NCI-H2107 treated with DMSO at 0.1 percent for 48 hours (cell line): Measurements from ENCODE around the gene NFATC1.
A peak's percentile ranks its signal among the peaks of the same experiment; 100 is the strongest.

ENCODE experiments used
- DNase-seq: peaks from one replicate; lab custom pipeline; 2025; ENCODE audit not compliant: unreplicated experiment; lab: John Stamatoyannopoulos, UW

NFATC1 gene

GRCh38 chr18:79421275-79421857, 25.6 kb downstream of the NFATC1 start:
- no peak for DNase-seq

GRCh38 chr18:79422022-79422782, 26.5 kb downstream of the NFATC1 start:
- no peak for DNase-seq

DNA sequence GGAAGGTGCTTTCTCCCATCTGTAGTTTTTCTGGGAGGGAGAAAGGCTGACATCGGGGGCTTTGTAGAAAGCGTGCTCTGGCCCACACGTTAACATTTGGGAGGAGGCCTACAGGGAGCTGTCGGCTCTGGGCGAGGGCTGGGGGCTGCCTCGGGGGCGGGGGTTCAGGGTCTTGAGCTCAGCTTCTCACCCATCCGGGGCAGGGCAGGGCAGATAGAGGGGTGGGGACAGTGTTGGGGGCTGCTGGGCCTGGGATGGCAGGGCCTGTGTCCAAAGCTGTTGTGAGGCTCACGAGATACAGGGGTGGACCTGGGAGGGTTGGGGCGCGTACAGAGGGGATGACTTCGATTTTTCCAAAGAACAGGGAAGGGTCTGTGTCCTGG, 27.0 kb downstream of the NFATC1 start:
- no peak for DNase-seq

DNA sequence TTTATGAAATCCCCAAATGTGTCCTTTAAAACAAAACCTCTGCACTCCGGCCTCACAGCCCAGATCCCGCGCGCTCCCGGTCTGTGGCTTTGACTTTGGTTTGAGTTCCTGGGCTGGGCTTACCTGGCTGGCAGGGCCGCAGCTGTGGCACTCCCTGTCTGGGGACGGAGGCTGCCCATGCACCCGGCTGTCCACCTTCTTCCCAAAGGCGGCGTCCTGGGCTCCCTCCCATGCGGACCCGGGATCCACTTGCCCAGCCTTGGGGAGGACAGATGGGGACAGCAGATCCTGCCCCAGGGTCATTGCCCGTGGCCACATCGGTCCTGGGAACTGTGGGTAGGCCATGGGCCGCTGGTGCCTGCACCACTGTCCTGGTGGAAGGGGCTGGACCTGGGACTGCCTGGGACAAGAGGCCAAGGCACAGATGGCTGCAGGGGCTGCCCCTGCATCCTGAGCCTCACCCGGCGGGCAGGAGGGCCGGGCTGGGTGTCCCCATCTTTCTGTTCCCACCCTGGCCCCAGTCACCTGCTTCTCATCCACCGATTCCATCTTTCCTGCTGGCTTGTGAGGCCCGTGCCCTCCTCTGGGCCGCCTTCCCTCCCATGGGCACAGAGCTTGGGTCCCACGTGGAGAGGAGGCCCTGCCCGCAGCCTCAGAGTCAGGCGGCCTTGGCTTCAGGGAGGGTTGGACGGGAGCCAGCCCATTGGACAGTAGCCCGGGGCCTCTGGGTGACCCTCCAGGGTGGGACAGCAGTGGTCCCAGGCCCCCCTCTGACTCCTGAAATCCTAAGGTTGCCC, 27.7 kb downstream of the NFATC1 start:
- DNase-seq: no peak

GRCh38 chr18:79424008-79424565, 28.4 kb downstream of the NFATC1 start:
- DNase-seq: no peak

GRCh38 chr18:79424880-79425568, 29.3 kb downstream of the NFATC1 start:
- DNase-seq: no peak

DNA sequence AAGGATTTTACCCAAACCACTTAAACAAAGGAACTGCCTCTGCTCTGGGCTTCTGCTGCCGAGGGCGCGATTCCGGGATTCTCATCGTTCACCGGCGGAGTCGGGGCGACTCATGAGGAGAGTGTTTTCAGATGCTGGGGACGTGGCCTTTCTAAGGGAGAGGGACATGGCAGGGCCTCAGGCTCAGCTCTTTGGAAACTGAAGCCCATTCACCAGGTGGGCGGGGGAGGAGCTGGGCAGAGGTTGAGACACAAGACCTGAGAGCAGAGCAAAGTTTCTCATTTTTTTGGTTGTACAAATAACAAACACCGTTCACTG, 29.8 kb downstream of the NFATC1 start:
- DNase-seq: no peak

DNA sequence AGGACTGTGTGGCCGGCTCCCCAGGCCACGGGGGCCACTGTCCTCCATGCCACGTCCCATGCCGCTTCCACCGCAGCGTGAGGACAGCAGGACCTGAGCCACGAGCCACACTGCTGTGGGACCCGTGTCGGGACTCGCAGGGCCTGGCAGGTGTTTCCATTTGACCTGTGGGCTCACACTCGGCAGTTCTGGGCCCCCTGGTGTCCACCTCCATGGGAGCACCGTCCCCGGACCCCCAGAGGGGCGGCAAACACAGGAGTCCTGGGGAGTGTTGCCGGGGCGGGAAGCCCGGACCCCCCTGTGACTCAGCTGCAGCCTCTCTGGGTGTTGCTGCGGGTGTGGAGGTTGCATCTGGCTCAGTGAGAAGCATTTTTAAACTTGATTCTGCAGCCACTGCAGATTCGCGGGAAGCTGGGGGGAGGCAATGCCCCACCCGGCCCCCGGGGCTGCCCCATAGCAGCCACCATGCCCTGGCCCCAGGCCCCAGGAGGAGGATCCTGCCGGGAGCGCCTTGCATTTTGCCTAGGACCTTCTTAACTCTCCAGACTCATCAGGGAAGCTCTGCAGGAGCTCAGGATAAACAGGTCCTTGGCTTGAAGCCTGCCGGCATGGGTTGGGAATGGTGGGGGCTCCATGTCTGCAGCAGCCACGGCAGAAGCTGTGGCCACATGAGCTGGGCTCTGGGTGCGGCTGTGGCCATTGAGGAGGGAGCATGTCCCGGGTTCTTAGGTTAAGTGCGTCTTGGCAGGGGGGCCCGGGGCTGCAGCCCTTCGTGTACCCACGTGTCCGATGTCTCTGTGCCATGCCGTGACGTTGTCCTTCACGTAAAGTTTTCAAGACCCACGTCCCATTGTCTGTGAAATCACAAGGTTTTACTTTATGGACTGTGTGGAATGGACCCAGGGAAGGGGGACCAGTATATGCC, 30.9 kb downstream of the NFATC1 start:
- DNase-seq: no peak

DNA sequence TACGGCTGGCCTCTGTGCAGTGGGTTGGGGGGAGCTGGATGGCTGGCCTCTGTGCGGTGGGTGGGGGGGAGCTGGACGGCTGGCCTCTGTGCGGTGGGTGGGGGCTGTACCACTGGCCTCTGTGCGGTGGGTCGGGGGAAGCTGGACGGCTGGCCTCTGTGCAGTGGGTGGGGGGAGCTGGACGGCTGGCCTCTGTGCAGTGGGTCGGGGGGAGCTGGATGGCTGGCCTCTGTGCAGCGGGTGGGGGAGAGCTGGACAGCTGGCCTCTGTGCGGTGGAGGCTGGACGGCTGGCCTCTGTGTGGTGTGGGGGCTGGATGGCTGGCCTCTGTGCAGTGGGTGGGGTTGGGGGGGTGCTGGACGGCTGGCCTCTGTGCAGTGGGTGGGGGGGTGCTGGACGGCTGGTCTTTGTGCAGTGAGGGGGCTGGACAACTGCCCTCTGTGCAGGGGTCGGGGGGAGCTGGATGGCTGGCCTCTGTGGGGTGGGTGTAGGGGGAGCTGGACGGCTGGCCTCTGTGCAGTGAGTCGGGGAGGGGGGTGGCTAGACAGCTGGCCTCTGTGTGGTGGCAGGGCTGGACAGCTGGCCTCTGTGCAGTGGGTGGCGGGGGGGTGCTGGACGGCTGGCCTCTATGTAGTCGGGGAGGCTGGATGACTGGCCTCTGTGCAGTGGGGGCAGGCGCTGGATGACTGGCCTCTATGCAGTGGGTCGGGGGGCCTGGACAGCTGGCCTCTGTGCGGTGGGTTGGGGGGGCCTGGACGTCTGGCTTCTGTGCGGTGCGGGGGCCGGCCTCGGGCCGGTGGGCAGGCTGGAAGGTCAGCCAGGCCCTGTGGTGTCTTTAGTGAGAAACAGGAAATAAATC, 31.9 kb downstream of the NFATC1 start:
- DNase-seq: no peak

- no peak for DNase-seq
These were observed 32.6 kb downstream of the NFATC1 start for GRCh38 chr18:79428287-79428686.

GRCh38 chr18:79429381-79429780, 33.7 kb downstream of the NFATC1 start:
- DNase-seq: no peak

- no peak for DNase-seq
These were observed 34.1 kb downstream of the NFATC1 start for GRCh38 chr18:79429785-79430281.

- no peak for DNase-seq
These were observed 36.8 kb downstream of the NFATC1 start for GRCh38 chr18:79432376-79433120.

DNA sequence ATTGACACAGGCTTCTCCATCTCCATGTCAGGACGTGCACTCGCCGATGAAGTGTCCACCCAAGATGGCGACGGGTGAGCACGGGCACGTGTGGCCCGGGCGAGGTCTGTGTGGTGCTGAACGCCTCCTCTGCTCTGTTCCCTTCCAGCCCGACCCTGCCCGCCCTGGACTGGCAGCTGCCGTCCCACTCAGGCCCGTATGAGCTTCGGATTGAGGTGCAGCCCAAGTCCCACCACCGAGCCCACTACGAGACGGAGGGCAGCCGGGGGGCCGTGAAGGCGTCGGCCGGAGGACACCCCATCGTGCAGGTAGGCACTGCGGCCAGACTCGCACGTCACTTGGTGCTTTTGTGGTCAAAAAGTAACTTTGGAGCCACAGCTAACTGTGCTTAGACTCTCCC, 37.7 kb downstream of the NFATC1 start:
- DNase-seq: no peak

DNA sequence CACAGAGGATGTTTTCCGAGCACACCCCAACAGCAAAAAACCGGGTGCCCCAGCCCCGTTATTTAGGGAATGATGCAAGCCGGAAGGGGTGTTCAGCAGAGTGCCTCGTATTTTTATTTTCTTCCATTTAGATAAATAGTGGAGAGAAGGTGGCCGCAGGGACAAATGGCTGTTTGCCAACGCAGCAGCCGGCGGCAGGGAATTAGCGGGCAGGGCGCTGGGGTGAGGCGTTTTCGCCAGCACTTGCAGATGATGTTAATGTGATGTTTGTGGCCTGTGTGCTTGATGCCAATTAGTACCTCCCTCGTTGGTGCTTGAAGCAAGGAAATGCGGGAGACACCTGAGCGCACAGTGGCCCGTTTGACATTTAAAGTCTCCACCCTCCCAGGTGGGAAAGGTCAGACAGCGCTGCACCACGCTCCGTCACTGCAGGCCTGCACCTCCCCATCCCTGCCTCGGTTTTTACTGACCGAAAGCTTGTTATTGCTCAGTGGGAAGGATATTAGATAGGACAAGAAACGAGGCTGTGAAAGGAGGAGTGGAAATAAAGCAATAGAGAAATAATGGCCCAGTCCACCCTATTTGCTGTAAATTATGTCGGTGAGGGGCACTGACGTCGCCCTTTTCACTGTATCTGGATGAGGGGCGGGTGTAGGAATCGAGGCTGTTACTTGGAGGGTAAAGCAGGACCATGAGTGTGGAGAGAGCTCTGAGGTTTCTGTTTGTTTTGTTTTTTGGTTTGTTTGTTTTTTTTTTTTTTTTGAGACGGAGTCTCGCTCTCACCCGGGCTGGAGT, 39.1 kb downstream of the NFATC1 start:
- peak; percentile 47 for DNase-seq

DNA sequence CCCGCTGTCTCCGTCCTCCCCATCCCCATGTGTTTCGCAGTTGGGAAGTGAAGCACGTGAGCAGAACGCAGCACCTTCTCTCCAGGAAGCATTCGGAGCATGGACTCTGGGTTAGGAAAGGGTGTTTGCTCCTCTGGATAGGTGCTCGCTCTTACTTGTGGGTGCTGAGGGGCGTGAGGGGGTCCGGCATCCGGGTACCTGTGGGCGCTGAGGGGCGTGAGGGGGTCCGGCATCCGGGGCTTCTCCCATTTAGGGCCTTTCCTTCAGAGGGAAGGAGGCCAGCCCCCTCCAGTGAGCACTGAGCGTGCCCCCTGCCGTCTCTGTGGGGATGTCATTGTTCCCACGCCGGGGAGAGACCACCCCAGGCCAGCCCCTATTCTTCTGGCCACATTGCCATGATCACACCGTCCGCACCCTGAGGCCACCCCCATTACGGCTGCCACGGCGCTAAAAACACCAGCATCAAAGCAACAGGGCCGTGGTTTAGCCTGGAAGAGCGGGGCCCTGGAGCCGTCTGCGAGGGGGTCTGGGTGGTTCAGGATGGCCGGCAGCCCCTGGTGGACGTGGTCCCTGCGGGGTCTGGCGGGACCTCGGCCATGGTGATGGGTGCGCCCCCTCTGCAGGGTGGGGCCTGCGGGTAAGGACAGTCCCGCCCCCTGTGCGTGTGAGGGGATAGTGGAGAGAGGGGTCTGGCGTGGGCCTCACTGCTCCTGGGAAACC, 41.0 kb downstream of the NFATC1 start:
- DNase-seq: no peak
